ENCODE results near the gene ADGRA1.

ADGRA1 gene

GRCh38 chr10:133076274-133077038, 11.3 kb upstream of the ADGRA1 start:
- DNase-seq: no peak

GRCh38 chr10:133079836-133080682, 7.7 kb upstream of the ADGRA1 start:
- no peak for DNase-seq

DNA sequence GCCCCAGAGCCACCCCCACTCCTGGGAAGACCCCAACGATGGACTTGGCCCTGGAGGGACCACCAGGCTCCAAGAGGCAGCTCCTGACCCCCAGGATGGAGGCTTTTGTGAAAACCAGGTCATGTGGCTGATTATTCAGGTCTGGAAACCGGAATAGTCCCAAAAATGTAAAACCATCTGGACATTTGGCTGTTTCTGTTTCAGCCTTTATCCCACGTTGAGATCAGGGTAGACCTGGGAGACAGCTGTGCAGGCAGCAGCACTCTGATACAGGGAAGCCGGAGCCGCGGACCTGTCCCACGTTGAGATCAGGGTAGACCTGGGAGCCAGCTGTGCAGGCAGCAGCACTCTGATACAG, 7.1 kb upstream of the ADGRA1 start:
- no peak for DNase-seq

DNA sequence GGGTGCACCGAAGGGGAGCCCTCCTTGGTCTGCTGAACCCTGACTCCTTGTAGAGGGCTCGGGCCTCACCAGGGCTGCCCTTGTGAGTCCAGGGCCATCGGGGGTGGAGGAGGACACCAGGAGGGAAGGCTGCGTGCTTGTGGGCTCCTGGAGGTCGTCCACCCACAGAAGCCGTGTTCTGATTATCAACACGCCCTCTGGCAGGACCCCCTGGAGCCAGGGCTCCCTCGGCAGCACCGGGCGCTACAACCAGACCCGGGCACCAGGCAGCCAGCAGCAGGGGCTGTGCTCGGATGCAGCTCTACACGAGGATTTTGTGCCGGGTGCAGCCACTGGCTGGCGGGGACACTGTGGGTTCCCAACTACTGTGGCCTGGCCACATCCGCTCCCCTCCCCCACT, 6.1 kb upstream of the ADGRA1 start:
- no peak for DNase-seq

DNA sequence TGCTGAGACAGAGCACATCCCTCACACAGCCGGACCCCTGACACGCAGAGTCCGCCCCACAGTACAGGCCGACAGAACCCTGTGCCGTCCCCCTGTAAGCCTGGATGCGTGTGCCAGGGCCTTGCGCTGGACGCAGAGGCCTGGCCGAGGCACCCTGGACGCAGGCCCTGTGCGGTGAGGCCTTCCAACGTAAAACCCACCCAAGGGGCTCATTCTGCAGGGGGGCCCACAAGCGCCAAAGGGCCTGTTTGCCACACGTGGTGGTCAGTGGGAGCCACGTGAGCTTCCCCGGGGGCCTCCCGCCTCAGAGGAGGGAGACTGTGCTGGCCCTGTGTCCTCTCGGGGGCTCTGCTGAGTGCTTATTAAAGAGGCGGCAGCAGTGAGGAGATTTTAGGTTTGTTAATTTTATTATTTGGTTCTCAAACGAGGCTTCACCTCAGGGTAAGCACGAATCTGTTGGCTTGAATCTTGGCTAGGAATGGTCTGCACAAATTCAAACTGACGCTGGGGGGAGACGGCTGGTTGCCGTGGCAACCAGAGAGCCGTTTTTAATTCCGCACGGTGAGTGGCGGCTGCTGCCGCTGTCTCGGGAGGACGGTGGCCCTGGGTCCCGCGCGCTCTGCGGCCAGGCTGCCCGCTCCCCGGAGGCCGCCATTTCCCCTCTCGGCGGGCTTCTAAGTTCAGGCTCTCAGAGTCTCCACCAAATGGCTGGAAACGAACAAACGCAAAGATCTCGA, 4.9 kb upstream of the ADGRA1 start:
- no peak for DNase-seq

GRCh38 chr10:133083422-133084100, 4.2 kb upstream of the ADGRA1 start:
- no peak for DNase-seq

- no peak for DNase-seq
These were observed 3.2 kb upstream of the ADGRA1 start for GRCh38 chr10:133084491-133084890.

- no peak for DNase-seq
These were observed 2.2 kb upstream of the ADGRA1 start for GRCh38 chr10:133085251-133086125.

DNA sequence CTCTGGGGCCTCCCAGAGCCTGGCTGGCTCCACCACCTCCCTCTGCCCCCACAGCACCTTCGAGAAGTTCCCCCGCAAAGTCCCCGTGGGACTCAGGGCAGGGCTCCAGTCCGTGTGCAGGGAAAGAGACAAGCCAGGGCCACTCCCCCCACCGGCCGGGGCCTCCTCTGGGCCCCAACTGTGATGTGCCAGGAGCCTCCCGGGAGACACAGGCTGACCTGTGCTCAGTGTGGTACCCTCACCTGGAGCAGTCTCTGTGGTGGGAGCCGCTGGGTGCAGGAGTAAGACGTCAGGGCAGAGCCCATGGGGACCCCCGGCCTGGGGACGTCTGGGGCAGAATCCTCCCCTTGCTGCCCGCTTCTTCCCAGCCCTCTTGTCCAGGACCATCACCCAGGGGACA, 1.5 kb upstream of the ADGRA1 start:
- DNase-seq: no peak

DNA sequence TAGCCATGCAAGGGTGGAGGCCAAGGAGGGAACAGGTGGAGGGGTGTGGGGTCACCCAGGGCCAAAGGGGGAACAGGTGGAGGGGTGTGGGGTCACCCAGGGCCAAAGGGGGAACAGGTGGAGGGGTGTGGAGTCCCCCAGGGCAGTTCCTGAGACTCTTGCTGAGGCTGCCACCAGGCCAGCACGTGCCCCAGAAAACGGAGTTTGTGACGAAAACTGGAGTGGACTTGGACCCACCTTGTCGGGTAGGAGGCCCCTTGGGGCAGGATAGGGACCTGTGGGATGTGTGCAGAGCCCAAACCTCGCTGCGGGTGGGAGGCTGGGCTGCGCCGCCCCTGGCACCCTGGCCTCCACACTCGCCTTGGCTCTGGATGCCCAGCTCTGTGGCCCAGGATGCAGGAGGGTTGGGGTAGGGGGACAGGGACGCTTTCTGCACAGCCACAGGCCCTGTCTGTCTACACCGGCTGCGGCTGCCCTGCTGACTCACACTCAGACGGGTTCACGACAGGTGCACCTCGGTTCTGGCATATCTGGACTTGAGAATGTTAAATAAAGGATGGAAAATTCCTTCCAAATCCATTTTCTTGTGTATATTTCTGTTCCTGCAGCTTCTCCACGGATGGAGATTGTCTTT, 562 bp upstream of the ADGRA1 start:
- DNase-seq: no peak

DNA sequence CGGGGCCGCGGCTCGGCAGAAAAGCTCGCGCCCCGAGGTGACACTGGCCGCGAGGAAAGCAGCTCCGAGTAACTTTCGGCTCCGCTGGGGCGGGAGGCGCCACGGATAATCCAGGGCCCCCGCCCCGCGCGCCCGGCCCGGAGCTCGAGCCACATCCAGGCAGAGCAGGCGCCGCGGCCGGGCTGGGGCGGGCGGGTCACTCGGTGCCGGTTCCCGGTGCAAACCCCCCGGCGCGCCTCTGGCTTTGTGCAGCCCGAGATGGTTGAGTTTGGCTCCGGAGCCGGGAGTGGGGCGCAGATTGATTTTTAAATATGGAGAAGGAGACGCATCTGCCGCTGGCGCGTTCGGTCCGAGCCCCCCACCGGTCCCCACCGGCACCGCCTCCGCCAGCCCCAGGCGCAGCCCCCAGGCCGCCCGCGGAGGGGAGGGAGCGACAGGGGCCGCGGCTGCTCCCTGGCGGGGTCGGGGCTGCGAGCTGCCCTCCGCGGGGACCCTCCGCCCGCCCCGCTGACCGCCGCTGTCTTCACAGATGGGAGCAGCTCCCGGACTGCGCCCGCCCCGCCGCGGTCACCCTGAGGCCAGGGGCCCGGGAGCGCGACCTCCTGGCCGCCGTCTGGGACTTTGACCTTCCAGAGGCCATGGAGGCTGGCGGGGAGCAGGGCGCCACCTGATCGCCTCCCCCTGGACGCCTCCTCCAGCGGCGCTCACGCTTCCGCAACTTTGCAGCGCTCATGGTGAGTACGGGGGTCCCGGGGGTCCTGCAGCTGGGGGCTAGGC, 643 bp downstream of the ADGRA1 start:
- no peak for DNase-seq

DNA sequence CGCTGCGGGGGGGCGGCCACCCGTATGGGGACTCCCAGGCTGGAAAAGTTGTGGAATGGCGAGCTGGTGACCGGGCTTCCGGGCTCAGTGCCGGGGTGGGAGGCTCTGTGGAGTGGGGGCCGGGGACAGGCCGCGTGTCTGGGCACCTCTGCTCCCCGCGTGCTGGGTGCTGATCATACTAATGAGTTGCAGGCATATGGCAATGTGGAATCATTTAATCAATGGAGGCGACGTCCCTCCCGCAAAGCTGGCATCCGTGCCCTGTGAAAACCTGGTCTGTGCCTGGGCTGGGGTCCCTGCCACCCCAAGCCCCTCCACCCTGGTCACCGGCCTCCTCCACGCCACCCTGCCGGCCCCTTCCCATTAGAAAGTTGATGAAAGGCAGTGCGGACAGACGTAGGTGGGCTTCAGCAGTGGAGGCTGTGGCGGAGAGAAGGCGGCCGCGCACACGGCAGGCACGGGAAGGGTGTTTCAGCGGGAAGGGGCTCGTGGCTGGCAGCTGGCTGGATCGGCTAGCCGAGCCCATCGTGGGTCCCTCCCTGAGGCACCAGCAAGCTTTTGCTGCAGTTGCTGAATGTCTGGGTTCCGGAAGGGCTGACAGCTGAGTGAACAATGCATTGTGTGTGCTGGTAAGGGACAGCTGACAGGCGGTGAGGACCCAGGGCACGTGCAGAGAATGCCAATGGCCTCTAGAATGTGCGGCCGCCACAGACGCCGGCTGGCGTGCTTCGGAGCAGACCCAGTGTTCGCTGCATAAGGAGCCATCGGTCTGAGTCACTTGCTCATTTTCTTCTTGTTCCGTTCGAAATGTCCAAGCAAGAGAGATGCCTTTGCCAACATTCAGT, 1.5 kb downstream of the ADGRA1 start:
- no peak for DNase-seq

DNA sequence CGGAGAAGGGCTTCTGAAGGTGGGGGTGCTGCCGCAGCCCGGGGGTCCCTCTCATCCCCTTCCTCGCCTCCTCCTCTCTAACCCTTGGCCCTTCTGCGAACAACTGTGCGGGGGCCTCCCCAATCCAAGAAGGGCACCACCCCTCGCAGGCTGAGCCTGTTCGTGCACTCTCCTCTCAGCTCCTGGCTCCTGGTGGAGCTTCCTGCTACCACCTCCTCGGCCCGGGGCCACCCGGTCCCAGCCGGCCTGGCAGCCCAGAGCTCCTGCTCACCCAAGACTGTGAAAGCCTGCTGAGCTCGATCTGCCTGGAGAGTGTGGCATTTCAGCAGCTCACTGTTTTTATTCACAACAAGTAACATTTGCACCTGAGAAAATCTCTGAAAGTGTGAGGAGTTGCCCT, 2.4 kb downstream of the ADGRA1 start:
- DNase-seq: no peak

DNA sequence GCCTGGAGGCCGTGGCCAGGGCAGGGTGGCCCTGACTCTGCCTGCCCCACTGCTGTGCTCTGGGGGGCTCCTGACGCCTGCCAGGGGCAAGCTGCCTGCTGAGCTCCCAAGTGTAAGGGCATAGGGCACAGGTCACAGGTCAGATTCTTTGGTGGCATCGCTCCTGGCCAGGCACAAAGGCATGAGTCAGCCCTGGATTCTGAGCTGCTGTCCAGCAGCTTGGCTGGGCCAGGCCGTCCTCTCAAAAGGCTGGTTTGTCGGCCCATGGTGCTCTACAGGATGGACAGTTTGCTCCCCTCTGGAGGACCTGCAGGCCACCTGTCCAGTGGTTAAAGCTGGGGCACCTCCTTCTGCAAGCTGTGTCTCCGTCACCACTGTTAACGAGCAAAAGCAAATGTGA, 2.9 kb downstream of the ADGRA1 start:
- DNase-seq: no peak

- DNase-seq: no peak
These were observed 3.6 kb downstream of the ADGRA1 start for GRCh38 chr10:133091316-133091715.

- DNase-seq: no peak
These were observed 5.6 kb downstream of the ADGRA1 start for GRCh38 chr10:133093291-133093690.

DNA sequence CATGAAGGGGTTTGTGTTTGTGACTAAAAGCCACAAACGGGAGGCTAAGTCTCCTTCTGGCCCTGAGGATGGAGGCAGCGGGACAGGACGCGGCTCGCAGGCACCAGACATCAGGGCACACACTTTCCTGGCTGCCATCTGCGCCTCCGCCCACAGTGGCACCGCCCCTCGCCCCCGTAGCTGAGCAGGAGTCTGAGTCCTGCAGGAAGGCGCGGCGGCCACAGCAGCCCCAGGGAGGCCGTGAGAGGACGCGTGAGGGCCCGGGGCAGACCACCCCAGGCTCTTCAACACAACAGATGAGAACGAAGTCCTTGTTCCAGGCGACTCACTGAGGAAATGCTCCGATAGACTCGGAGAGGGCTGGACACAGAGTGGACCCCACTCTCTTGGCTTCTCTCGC, 6.6 kb downstream of the ADGRA1 start:
- no peak for DNase-seq

DNA sequence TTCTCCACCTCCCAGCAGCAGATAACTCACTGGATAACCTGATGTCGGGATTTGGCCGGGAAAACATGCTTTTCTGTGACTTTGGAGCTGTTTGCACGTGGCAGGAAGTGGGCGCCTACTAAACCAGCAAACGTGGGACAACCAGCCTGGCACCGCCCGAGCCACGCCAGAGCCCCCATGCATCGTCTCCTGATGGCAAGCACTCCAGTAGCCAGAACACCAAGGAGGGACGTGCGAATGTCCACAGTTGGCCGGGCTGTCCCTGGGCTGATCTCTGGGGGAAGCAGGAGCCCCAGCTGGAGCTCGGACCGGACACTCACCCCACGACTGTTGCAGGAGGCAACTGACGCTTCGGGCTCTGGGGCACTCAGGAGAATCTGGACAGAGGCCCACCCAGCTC, 7.1 kb downstream of the ADGRA1 start:
- DNase-seq: no peak

- no peak for DNase-seq
These were observed 7.9 kb downstream of the ADGRA1 start for GRCh38 chr10:133095586-133095985.
